Right lobe of liver (tissue), 4 donors: ENCODE data around the gene SLC45A1.

Experiments used
- CTCF ChIP-seq, 4 donors: fragments of 200-600 bp in 3 of 4; fragments of 450-650 bp in 1 of 4; IDR thresholded peaks; one replicate each; pipeline versions ENCODE4 v1.5.1 to v1.8.0; 2016 to 2022; ENCODE audit warnings: antibody characterized with exemption in 4 of 4, mild to moderate bottlenecking in 2 of 4
- POLR2A ChIP-seq: fragments of 450-650 bp; IDR thresholded peaks from one replicate; pipeline ENCODE4 v1.6.1; 2017; ENCODE audit warnings: antibody characterized with exemption, mild to moderate bottlenecking
- donor health status: DM: no; HTN: no; CAD: no.
- donor health status: DM: no; HTN: no; CAD: no.
- donor health status: DM: no; HTN: yes; CAD: no.

DNA sequence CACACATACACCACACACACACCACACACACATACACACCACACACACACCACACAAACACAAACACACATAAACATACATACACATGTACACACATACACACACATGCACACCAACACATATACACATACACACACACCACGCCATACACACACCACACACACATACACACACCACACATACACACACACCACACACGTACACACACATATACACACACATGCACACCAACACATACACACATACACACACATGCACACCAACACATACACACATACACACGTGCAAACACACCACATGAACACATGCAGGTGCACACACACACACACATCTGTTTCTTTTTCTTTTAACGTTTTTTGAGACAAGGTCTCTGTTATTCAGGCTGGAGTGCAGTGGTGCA, 41.0 kb upstream of the SLC45A1 start:
- no peak for TF ChIP-seq CTCF (IDR thresholded peaks at IDR 0.05)
- TF ChIP-seq POLR2A, result no peak
